ENCODE results near the gene KIR2DL3. TPM values are rescaled to one million over a fixed set of nuclear protein-coding genes. Genes with fewer than 3 reads are reported as not detected.
"Not testable (repeated sequence)": the region's sequence is repeated elsewhere in the genome, so short reads cannot be mapped to it uniquely, and the experiment has no call there.

Gene KIR2DL3
- total RNA-seq, result not detected in 2 replicates

GRCh38 chr19:54738306-54738705 is at the start of gene KIR2DL3:
KIR2DL3 (plus strand) TSS chr19:54738513; CDS start chr19:54738546, 33 bp downstream.
- not testable (repeated sequence) for H3K27me3 ChIP-seq (ENCODE audit: control insufficient read depth, insufficient read depth, low read length); H3K4me3 ChIP-seq (ENCODE audit: low read depth, low read length); DNase-seq (ENCODE audit: low read depth); H3K36me3 ChIP-seq (ENCODE audit: control insufficient read depth, insufficient read depth, low read length)

GRCh38 chr19:54691582-54692297 is 46.6 kb upstream of the KIR2DL3 start:
- Histone ChIP-seq H3K27me3 (ENCODE audit: control insufficient read depth, insufficient read depth, low read length) (no peaks in the 10 kb centered on the region), H3K4me3 (ENCODE audit: low read depth, low read length) (no peak overlapping the region), H3K36me3 (ENCODE audit: control insufficient read depth, insufficient read depth, low read length) (no peaks in the 10 kb centered on the region)
- no peak for TF ChIP-seq CTCF (IDR thresholded peaks at IDR 0.05; ENCODE audit: insufficient read depth, low read length, poor library complexity, severe bottlenecking)
- DNase-seq (ENCODE audit: low read depth), result no peak

- DNase-seq (ENCODE audit: low read depth), result no peak
- Histone ChIP-seq H3K27me3 (ENCODE audit: control insufficient read depth, insufficient read depth, low read length) (no peaks in the 10 kb centered on the region), H3K4me3 (ENCODE audit: low read depth, low read length) (no peak overlapping the region), H3K36me3 (ENCODE audit: control insufficient read depth, insufficient read depth, low read length) (no peaks in the 10 kb centered on the region)
- TF ChIP-seq CTCF (IDR thresholded peaks at IDR 0.05; ENCODE audit: insufficient read depth, low read length, poor library complexity, severe bottlenecking), result no peak
These were observed 46.1 kb upstream of the KIR2DL3 start for GRCh38 chr19:54692298-54692615.

- Histone ChIP-seq H3K27me3 (ENCODE audit: control insufficient read depth, insufficient read depth, low read length) (no peaks in the 10 kb centered on the region), H3K36me3 (ENCODE audit: control insufficient read depth, insufficient read depth, low read length) (no peaks in the 10 kb centered on the region), H3K4me3 (ENCODE audit: low read depth, low read length) (no peak overlapping the region)
- no peak for DNase-seq (ENCODE audit: low read depth)
- TF ChIP-seq CTCF (IDR thresholded peaks at IDR 0.05; ENCODE audit: insufficient read depth, low read length, poor library complexity, severe bottlenecking), result no peak
These were observed 43.7 kb upstream of the KIR2DL3 start for GRCh38 chr19:54694648-54695047.

- TF ChIP-seq CTCF (IDR thresholded peaks at IDR 0.05; ENCODE audit: insufficient read depth, low read length, poor library complexity, severe bottlenecking), result no peak
These were observed 42.2 kb upstream of the KIR2DL3 start for GRCh38 chr19:54696117-54696548.

GRCh38 chr19:54696766-54697165 is 41.5 kb upstream of the KIR2DL3 start:
- DNase-seq (ENCODE audit: low read depth), result no peak
- no peak for TF ChIP-seq CTCF (IDR thresholded peaks at IDR 0.05; ENCODE audit: insufficient read depth, low read length, poor library complexity, severe bottlenecking)
- Histone ChIP-seq H3K27me3 (ENCODE audit: control insufficient read depth, insufficient read depth, low read length) (no peaks in the 10 kb centered on the region), H3K4me3 (ENCODE audit: low read depth, low read length) (no peak overlapping the region), H3K36me3 (ENCODE audit: control insufficient read depth, insufficient read depth, low read length) (no peaks in the 10 kb centered on the region)

More at GRCh38 chr19:54696117-54696548, 42.2 kb upstream of the KIR2DL3 start:
- Histone ChIP-seq H3K36me3 (ENCODE audit: control insufficient read depth, insufficient read depth, low read length) (no peaks in the 10 kb centered on the region), H3K27me3 (ENCODE audit: control insufficient read depth, insufficient read depth, low read length) (no peaks in the 10 kb centered on the region), H3K4me3 (ENCODE audit: low read depth, low read length) (no peak overlapping the region)
- DNase-seq (ENCODE audit: low read depth), result no peak

- not testable (repeated sequence) for H3K4me3 ChIP-seq (ENCODE audit: low read depth, low read length); H3K27me3 ChIP-seq (ENCODE audit: control insufficient read depth, insufficient read depth, low read length)
These were observed 40.6 kb upstream of the KIR2DL3 start for GRCh38 chr19:54697716-54698115.

More at GRCh38 chr19:54697716-54698115, 40.6 kb upstream of the KIR2DL3 start:
- DNase-seq (ENCODE audit: low read depth); H3K36me3 ChIP-seq (ENCODE audit: control insufficient read depth, insufficient read depth, low read length): not testable (repeated sequence)

Measured in kidney epithelial cell (primary cell).